Fibroblast of lung (primary cell): Measurements from ENCODE around the gene ATP2B1.

Experiments
- CTCF ChIP-seq, 2 donors: IDR thresholded peaks in 1 of 2; conservative IDR thresholded peaks in 1 of 2; 1 replicate in 1 of 2; 2 replicates in 1 of 2; pipeline ENCODE4 v1.5.1; 2011 to 2012; ENCODE audit warnings: low read length in 2 of 2, control low read depth in 1 of 2, inconsistent platforms in 1 of 2, low read depth in 1 of 2, mild to moderate bottlenecking in 1 of 2
- EZH2 ChIP-seq: IDR thresholded peaks from 2 replicates; pipeline ENCODE4 v1.5.1; 2012; ENCODE audit warnings: low read length, control low read depth, mild to moderate bottlenecking; ENCODE audit errors: missing control alignments

GRCh38 chr12:89708565-89709156, at the start of gene ATP2B1:
- TF ChIP-seq CTCF (conservative IDR thresholded peaks at IDR 0.05 in 1 of 2, IDR thresholded peaks at IDR 0.05 in 1 of 2; ENCODE audit: low read depth in 1 of 2, low read length in 2 of 2) (no peak), EZH2 (no peak)
